A549 (cell line): ENCODE data around the gene VN1R5. TPM values are rescaled to one million over a fixed set of nuclear protein-coding genes. Genes with fewer than 3 reads are reported as not detected.

Experiments used
- ATAC-seq, 2 experiments: fragments of 200-7000 bp in 1 of 2; fragments of >200 bp in 1 of 2; cut with Nextera tagmentation in 1 of 2; cut with Tn5 transposase in 1 of 2; 3 replicates each; pipeline versions ENCODE4 v1.8.0 to v1.9.1; 2018 to 2020; ENCODE audit warnings: mild to moderate bottlenecking in 1 of 2, moderate library complexity in 1 of 2
- CTCF ChIA-PET: fragments of 300-600 bp; sonication (Branson Sonifier 250); formaldehyde crosslinking; extraction: SDS; loops from one replicate; lab custom pipeline; 2021; ENCODE audit warnings: antibody characterized with exemption, inconsistent platforms; lab: Yijun Ruan, JAX
- POLR2A ChIA-PET: fragments of 350-600 bp; formaldehyde crosslinking; extraction: SDS; loops from one replicate; lab custom pipeline; 2021; ENCODE audit warnings: antibody characterized with exemption, inconsistent platforms; lab: Yijun Ruan, JAX
- DNase-seq, 2 experiments: peaks; one replicate each; pipeline versions ENCODE4 v3.0.0 to v3.0.0-alpha.2; 2011 to 2016; ENCODE audit warnings: low read depth in 1 of 2, low spot score in 1 of 2
- FAIRE-seq: peaks from 2 replicates; lab custom pipeline; 2011; peaks lifted over from hg19 to GRCh38; lab: Jason Lieb, UNC
- H3K27ac ChIP-seq, 2 experiments: fragments of >200 bp; sonication (Bioruptor Twin); formaldehyde crosslinking; 3 replicates each; pipeline ENCODE4 v1.5.1; 2016 to 2017
- H3K4me1 ChIP-seq: fragments of >200 bp; sonication (Bioruptor Twin); formaldehyde crosslinking; 3 replicates; pipeline ENCODE4 v1.6.1; 2016
- H3K4me2 ChIP-seq: fragments of >200 bp; sonication (Bioruptor Twin); formaldehyde crosslinking; 3 replicates; pipeline ENCODE4 v1.6.1; 2016
- H3K4me3 ChIP-seq: fragments of >200 bp; sonication (Bioruptor Twin); formaldehyde crosslinking; 3 replicates; pipeline ENCODE4 v1.5.1; 2016
- H3K9me3 ChIP-seq: fragments of >200 bp; sonication (Bioruptor Twin); formaldehyde crosslinking; 3 replicates; pipeline ENCODE4 v1.6.1; 2016
- CEBPB ChIP-seq, 2 experiments: fragments of >200 bp in 1 of 2; sonication (Bioruptor Twin) in 1 of 2; formaldehyde crosslinking in 1 of 2; IDR thresholded peaks; 2 replicates each; pipeline ENCODE4 v1.6.1; 2012 to 2016
- EHF ChIP-seq: fragments of 250-450 bp; sonication (Bioruptor Pico); IDR thresholded peaks from 2 replicates; pipeline ENCODE4 v1.5.0; 2020; ENCODE audit warnings: mild to moderate bottlenecking
- EHMT2 ChIP-seq: fragments of 200-600 bp; sonication (generic); IDR thresholded peaks from 2 replicates; pipeline ENCODE4 v1.6.1; 2016; ENCODE audit warnings: antibody characterized with exemption, low read depth, mild to moderate bottlenecking, moderate library complexity
- FOXS1 ChIP-seq: fragments of 250-450 bp; sonication (Bioruptor Pico); IDR thresholded peaks from 2 replicates; pipeline ENCODE4 v1.5.0; 2020; ENCODE audit warnings: mild to moderate bottlenecking, moderate library complexity
- HDAC2 ChIP-seq: fragments of 200-600 bp; sonication (generic); IDR thresholded peaks from 2 replicates; pipeline ENCODE4 v1.6.1; 2016
- HEYL ChIP-seq: fragments of 250-450 bp; sonication (Bioruptor Pico); IDR thresholded peaks from 2 replicates; pipeline ENCODE4 v1.8.0; 2021; ENCODE audit warnings: mild to moderate bottlenecking, moderate library complexity
- HOXA7 ChIP-seq: fragments of 250-450 bp; sonication (Bioruptor Pico); IDR thresholded peaks from 2 replicates; pipeline ENCODE4 v1.5.0; 2020; ENCODE audit warnings: mild to moderate bottlenecking, moderate library complexity
- HOXB5 ChIP-seq: fragments of 250-450 bp; sonication (Bioruptor Pico); IDR thresholded peaks from 2 replicates; pipeline ENCODE4 v1.5.0; 2020; ENCODE audit warnings: mild to moderate bottlenecking, moderate library complexity
- JUN ChIP-seq, 2 experiments: fragments of >200 bp; sonication (Bioruptor Twin); formaldehyde crosslinking; IDR thresholded peaks; 2 replicates in 1 of 2; 3 replicates in 1 of 2; pipeline ENCODE4 v1.6.1; 2016 to 2017
- JUNB ChIP-seq: fragments of >200 bp; sonication (Bioruptor Twin); formaldehyde crosslinking; IDR thresholded peaks from 2 replicates; pipeline ENCODE4 v1.6.1; 2016
- KDM1A ChIP-seq: fragments of 200-600 bp; sonication (generic); IDR thresholded peaks from 2 replicates; pipeline ENCODE4 v1.6.1; 2016; ENCODE audit warnings: low read depth, mild to moderate bottlenecking
- MAFK ChIP-seq: fragments of 450-650 bp; IDR thresholded peaks from 2 replicates; pipeline ENCODE4 v1.6.1; 2014; ENCODE audit not compliant: partially characterized antibody
- NFE2L2 ChIP-seq: fragments of 150-350 bp; conservative IDR thresholded peaks from 2 replicates; pipeline ENCODE4 v1.6.1; 2014; ENCODE audit warnings: low read length
- NPAS2 ChIP-seq: fragments of 250-450 bp; sonication (Bioruptor Pico); IDR thresholded peaks from 2 replicates; pipeline ENCODE4 v1.8.0; 2022; ENCODE audit warnings: mild to moderate bottlenecking, moderate library complexity, borderline replicate concordance
- NR3C1 ChIP-seq: fragments of >200 bp; sonication (Bioruptor Twin); formaldehyde crosslinking; IDR thresholded peaks from 3 replicates; pipeline ENCODE4 v1.6.1; 2017
- POLR2A ChIP-seq: IDR thresholded peaks from 2 replicates; pipeline ENCODE4 v1.6.1; 2012; ENCODE audit warnings: mild to moderate bottlenecking, low read length
- RAD21 ChIP-seq, 2 experiments: fragments of >200 bp in 1 of 2; sonication (Bioruptor Twin) in 1 of 2; formaldehyde crosslinking in 1 of 2; IDR thresholded peaks in 1 of 2; conservative IDR thresholded peaks in 1 of 2; 2 replicates in 1 of 2; 3 replicates in 1 of 2; pipeline ENCODE4 v1.6.1; 2012 to 2018; ENCODE audit warnings: inconsistent platforms in 1 of 2
- RARB ChIP-seq: fragments of 250-450 bp; sonication (Bioruptor Pico); IDR thresholded peaks from 2 replicates; pipeline ENCODE4 v1.8.0; 2021; ENCODE audit warnings: mild to moderate bottlenecking, moderate library complexity
- REST ChIP-seq: fragments of 200-600 bp; sonication (generic); IDR thresholded peaks from 2 replicates; pipeline ENCODE4 v1.6.1; 2016; ENCODE audit warnings: antibody characterized with exemption, mild to moderate bottlenecking, moderate library complexity
- RNF2 ChIP-seq: fragments of 200-600 bp; sonication (generic); IDR thresholded peaks from 2 replicates; pipeline ENCODE4 v1.6.1; 2016; ENCODE audit warnings: low read depth, mild to moderate bottlenecking, antibody characterized with exemption, moderate library complexity, borderline replicate concordance
- SMC3 ChIP-seq: fragments of >200 bp; sonication (Bioruptor Twin); formaldehyde crosslinking; IDR thresholded peaks from 3 replicates; pipeline ENCODE4 v1.6.1; 2018; ENCODE audit warnings: inconsistent platforms
- ZC3H11A ChIP-seq: fragments of 450-650 bp; IDR thresholded peaks from 2 replicates; pipeline ENCODE4 v1.6.1; 2014; ENCODE audit warnings: antibody characterized with exemption, mild to moderate bottlenecking
- ZSCAN20 ChIP-seq: fragments of 250-450 bp; sonication (Bioruptor Pico); IDR thresholded peaks from 2 replicates; pipeline ENCODE4 v1.8.0; 2022; ENCODE audit warnings: mild to moderate bottlenecking, moderate library complexity
- WGBS: methylation state at CpG from one replicate; pipeline ENCODE4 v1.1.6; 2017; ENCODE audit errors: missing lambda C conversion rate; 5-methylcytosine and 5-hydroxymethylcytosine counted together
- polyA plus RNA-seq, 4 experiments: library from polyadenylated mRNA; depleted of rRNA in 3 of 4; stranded (reverse); fragments of >200 nt; fragmentation: RNase III in 1 of 4; extraction: RNeasy Plus Mini Kit Qiagen cat#74134 plus additional on column Dnase treatment in 1 of 4; gene quantifications; 2 replicates in 3 of 4; 3 replicates in 1 of 4; pipeline ENCODE4 v1.2.3, GENCODE V29; 2011 to 2017
- TF ChIP-seq, protein P1 (sequence below): fragments of 250-450 bp; sonication (Bioruptor Pico); IDR thresholded peaks from 2 replicates; pipeline ENCODE4 v1.5.0; 2020; ENCODE audit warnings: low read depth, mild to moderate bottlenecking, moderate library complexity
- TF ChIP-seq, protein P2 (sequence below): fragments of 150-350 bp; IDR thresholded peaks from 2 replicates; pipeline ENCODE4 v1.6.1; 2014; ENCODE audit warnings: low read depth, mild to moderate bottlenecking, low read length

The VN1R5 gene
- polyA plus RNA-seq, 2 of the 4 experiments (the other 2 are of a cell fraction) = not detected

- POLR2A ChIA-PET = no interaction called here
- no peak overlapping the region for H3K4me2 ChIP-seq
- H3K9me3 ChIP-seq = no peaks in the 10 kb centered on the region; the same call in 2 of the 3 replicates
- no peak overlapping the region for H3K4me3 ChIP-seq
- ATAC-seq (no peak), DNase-seq (no peak), FAIRE-seq (no peak)
- TF ChIP-seq MAFK (no peak), ZSCAN20 (CRISPR knock-in tag) (no peak), RAD21 (conservative IDR thresholded peaks at IDR 0.05 in 1 of 2, IDR thresholded peaks at IDR 0.05 in 1 of 2) (no peak)
- TF ChIP-seq, protein P1, sequence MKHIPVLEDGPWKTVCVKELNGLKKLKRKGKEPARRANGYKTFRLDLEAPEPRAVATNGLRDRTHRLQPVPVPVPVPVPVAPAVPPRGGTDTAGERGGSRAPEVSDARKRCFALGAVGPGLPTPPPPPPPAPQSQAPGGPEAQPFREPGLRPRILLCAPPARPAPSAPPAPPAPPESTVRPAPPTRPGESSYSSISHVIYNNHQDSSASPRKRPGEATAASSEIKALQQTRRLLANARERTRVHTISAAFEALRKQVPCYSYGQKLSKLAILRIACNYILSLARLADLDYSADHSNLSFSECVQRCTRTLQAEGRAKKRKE (CRISPR knock-in tag) = no peak
- TF ChIP-seq, protein P2, sequence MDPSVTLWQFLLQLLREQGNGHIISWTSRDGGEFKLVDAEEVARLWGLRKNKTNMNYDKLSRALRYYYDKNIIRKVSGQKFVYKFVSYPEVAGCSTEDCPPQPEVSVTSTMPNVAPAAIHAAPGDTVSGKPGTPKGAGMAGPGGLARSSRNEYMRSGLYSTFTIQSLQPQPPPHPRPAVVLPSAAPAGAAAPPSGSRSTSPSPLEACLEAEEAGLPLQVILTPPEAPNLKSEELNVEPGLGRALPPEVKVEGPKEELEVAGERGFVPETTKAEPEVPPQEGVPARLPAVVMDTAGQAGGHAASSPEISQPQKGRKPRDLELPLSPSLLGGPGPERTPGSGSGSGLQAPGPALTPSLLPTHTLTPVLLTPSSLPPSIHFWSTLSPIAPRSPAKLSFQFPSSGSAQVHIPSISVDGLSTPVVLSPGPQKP = no peak
- no peaks in the 10 kb centered on the region for H3K4me1 ChIP-seq
- no peak overlapping the region for H3K27ac ChIP-seq
- CTCF ChIA-PET = interaction anchor here (0.7 kb wide), 1 partner anchor 44 kb away, joined by 3 read pairs; no protein-coding TSS in a partner anchor
- WGBS = 0% methylated on average over 2 of the region's 2 CpGs
Measured at GRCh38 chr1:247268390-247269045, 12.6 kb downstream of the VN1R5 start.

DNA sequence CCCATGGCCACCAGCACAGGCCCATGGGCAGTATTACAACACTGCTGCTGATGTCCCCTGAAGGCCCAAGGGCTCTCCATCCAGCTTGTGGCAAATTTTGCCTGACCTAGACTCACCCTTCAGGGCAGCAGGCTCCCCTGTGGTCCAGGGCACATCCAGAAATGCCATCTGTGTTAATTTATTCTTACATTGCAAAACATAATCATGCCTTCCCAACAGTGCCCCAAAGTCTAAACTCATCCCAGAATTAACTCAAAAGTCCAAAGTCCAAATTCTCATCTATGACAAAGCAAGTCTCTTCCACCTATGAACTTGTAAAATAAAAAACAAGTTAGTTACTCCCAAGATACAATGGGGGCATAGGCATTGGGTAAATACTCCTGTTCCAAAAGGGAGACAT lies 13.3 kb downstream of the VN1R5 start:
- H3K27ac ChIP-seq = no peak overlapping the region
- TF ChIP-seq HOXA7 (CRISPR knock-in tag) (no peak), FOXS1 (CRISPR knock-in tag) (no peak), EHMT2 (no peak), POLR2A (no peak), JUNB (no peak), RNF2 (no peak)
- TF ChIP-seq, all 56 proteins: peak for 0
- Histone ChIP-seq H3K4me1 (no peaks in the 10 kb centered on the region), H3K9me3 (no peaks in the 10 kb centered on the region; the same call in 2 of the 3 replicates), H3K4me3 (no peak overlapping the region), H3K4me2 (no peak overlapping the region)
- ATAC-seq (no peak), FAIRE-seq (no peak), DNase-seq (no peak)
- ChIA-PET CTCF (interaction anchor here (0.7 kb wide), 1 partner anchor 43 kb away, joined by 3 read pairs; no protein-coding TSS in a partner anchor), POLR2A (no interaction called here)

DNA sequence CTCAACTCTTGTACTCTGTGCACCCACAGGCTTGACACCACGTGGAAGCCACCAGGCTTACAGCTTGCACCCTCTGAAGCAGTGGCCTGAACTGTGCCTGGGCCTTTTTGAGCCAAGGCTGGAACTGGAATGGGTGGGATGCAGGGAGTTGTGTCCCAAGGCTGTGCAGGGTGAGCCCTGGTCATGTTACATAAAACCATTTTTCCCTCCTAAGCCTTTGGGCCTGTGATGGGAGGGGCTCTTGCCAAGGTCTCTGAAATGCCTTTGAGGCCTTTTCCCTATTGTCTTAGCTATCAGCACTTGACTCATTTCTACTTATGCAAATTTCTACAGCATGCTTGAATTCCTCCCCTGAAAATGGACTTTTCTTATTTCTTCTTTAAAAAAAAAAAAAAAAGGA lies 14.1 kb downstream of the VN1R5 start:
- FAIRE-seq = no peak
- TF ChIP-seq SMC3 = no peak
- TF ChIP-seq NPAS2 (CRISPR knock-in tag) = no peak
- no peak for TF ChIP-seq JUN (IDR thresholded peaks at IDR 0.05)
- TF ChIP-seq HDAC2 = no peak
- TF ChIP-seq ZC3H11A = no peak
- TF ChIP-seq HOXB5 (CRISPR knock-in tag) = no peak
- no peak for TF ChIP-seq NFE2L2
- no peak for TF ChIP-seq KDM1A
- no peak for TF ChIP-seq HEYL
- no peak for TF ChIP-seq RARB (CRISPR knock-in tag)
- TF ChIP-seq EHF (CRISPR knock-in tag) = no peak
- no peak for TF ChIP-seq EHMT2
- no peak for TF ChIP-seq CEBPB (IDR thresholded peaks at IDR 0.05)
- TF ChIP-seq NR3C1 = no peak
- TF ChIP-seq REST = no peak
- TF ChIP-seq, all 56 proteins: peak for 0
- H3K9me3 ChIP-seq = peaks cover 2% of the 10 kb centered on the region; the same call in 1 of the 3 replicates
- H3K4me2 ChIP-seq = no peak overlapping the region
- ChIA-PET POLR2A (no interaction called here), CTCF (interaction anchor here (0.6 kb wide), 1 partner anchor 31 kb away, joined by 3 read pairs; no protein-coding TSS in a partner anchor)
- H3K4me1 ChIP-seq = no peaks in the 10 kb centered on the region
- H3K27ac ChIP-seq = no peak overlapping the region
- ATAC-seq = no peak
- no CpG with 5 or more reads among the region's 1 CpG for WGBS
- H3K4me3 ChIP-seq = no peak overlapping the region
- DNase-seq = no peak
